Stimulated activated CD8-positive, alpha-beta memory T cell treated with anti-CD3 and anti-CD28 coated beads, Interleukin-15, amount 100 ng/mL, for 24 hours (primary cell): Measurements from ENCODE around the gene COL6A5.
"Not testable (repeated sequence)": the region's sequence is repeated elsewhere in the genome, so short reads cannot be mapped to it uniquely, and the experiment has no call there.

Experiments used
- DNase-seq: peaks from one replicate; pipeline ENCODE4 v3.0.0-alpha.2; 2020; ENCODE audit warnings: low read depth

The COL6A5 gene, protein sequence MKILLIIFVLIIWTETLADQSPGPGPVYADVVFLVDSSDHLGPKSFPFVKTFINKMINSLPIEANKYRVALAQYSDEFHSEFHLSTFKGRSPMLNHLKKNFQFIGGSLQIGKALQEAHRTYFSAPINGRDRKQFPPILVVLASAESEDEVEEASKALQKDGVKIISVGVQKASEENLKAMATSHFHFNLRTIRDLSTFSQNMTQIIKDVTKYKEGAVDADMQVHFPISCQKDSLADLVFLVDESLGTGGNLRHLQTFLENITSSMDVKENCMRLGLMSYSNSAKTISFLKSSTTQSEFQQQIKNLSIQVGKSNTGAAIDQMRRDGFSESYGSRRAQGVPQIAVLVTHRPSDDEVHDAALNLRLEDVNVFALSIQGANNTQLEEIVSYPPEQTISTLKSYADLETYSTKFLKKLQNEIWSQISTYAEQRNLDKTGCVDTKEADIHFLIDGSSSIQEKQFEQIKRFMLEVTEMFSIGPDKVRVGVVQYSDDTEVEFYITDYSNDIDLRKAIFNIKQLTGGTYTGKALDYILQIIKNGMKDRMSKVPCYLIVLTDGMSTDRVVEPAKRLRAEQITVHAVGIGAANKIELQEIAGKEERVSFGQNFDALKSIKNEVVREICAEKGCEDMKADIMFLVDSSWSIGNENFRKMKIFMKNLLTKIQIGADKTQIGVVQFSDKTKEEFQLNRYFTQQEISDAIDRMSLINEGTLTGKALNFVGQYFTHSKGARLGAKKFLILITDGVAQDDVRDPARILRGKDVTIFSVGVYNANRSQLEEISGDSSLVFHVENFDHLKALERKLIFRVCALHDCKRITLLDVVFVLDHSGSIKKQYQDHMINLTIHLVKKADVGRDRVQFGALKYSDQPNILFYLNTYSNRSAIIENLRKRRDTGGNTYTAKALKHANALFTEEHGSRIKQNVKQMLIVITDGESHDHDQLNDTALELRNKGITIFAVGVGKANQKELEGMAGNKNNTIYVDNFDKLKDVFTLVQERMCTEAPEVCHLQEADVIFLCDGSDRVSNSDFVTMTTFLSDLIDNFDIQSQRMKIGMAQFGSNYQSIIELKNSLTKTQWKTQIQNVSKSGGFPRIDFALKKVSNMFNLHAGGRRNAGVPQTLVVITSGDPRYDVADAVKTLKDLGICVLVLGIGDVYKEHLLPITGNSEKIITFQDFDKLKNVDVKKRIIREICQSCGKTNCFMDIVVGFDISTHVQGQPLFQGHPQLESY (N-terminal part only)

DNA sequence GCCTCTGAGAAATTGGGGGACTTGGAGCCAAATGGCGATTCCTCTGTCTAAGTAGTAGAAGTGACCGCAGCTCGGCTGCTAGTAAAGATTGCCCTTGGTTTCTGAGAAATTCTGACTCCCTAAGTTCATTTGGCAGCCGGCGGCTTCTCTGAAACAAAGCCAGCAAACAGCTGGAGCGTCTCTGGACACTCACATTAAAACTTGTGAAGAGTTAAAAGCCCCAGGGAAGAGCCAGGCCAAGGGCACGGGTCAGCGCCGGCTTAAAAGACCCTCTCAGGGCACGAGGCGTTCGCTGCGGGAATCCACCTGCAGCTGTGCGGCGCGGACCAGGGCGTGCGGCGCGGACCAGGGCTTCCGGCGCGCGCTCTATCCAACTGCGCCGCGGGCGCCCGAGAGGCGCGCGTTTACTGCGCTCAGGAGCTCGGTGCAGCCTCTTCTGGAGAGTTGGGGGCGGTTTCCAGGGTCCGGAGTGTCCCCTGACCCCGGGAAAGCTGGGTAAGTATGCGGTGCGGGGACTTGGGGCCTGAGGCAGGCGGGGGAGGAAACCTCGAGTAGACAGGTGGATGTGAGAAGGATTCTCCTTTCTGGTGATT, at the start of gene COL6A5:
Gene COL6A5 (plus strand): TSS at position 186 of the 593 bp plus-strand sequence. CDS start 27,967 bp downstream, outside the sequence.
- no peak for DNase-seq

DNA sequence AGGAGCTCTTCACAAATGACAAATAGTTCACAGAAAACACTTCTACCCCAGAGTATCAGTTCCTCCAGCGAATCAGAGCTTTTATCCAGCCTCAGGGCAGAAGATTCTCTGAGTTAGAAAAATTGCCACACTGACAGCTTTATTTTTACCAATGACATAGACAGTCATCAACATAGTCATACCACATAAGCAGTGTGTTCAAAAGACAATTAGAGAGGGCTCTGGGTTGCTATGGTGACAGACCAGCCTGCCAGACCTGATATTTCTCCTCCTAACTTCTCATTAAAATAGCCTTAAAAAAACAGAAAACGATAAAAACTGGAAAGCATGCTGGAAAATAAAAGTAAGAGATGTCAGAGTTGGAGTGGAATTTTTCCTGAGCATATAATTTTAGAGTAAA, 45.9 kb upstream of the COL6A5 start:
- no peak for DNase-seq

DNA sequence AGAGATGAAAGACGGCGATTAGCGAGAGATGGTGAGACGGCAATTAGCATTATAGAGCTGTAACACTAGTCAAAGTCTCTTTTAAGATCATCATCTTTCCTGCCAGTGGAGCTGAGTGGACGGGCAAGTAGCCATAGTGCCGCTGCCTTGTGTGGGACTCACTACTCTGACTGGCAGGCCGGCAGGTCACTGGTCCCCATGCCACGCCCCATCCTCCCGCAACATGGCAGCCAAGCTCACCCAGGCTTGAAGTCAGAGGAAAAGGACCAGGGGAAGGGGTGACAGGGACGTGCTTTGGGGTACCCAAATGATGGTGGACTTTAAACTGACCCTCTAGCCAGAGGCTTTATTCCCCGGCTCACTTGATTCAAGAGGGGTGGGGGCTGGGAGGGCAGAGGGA, 44.6 kb upstream of the COL6A5 start:
- DNase-seq: no peak

DNA sequence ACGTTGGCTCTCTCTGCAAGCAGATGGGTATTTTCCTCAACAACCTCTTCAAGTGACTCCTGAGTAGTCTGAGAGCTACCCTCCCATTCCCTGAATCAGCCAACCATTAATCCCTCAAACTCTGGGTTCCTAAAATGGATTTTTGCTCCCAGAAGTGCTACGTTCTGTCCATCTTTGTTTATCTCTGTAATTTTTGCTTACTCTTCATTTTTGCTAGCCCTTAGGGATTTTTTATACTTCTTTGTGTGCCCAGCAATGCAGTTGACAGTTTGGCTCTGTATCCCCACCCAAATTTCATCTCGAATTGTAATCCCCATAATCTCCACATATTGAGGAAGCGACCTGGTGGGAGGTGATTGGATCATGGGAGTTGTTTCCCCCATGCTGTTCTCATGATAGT, 35.4 kb upstream of the COL6A5 start:
- DNase-seq: no peak

DNA sequence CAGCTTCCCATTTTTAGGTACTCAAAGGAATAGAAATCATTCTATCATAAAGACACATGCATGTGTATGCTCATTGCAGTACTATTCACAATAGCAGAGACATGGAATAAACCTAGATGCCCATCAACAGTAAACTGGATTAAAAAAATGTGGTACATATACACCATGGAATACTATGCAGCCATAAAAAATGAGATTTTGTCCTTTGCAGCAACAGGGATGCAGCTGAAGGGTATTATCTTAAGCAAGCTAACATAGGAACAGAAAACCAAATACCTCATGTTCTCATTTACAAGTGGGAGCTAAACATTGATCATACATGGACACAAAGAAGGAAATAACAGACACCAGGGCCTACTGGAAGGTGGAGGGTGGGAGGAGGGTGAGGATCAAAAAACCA, 33.1 kb upstream of the COL6A5 start:
- DNase-seq: no peak

DNA sequence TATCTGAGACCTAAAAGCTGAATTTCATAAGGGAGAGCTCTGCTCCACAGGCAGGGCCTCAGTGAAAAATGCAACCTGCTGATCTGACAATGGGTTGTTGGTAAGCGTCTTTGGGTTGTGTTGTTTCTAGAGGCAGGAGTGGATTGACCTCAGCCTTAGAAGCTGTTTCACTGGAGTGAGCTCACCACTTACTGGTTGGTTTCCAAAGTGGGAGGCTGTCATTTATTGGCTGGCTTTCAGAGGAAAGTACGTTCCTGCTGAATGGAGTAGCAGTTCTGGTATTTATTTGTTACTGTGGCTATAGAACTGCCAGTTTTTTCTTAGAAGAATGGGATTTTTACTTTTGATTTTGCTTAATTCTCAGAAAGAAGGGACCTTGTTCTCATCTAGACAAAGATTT, 29.3 kb upstream of the COL6A5 start:
- no peak for DNase-seq

DNA sequence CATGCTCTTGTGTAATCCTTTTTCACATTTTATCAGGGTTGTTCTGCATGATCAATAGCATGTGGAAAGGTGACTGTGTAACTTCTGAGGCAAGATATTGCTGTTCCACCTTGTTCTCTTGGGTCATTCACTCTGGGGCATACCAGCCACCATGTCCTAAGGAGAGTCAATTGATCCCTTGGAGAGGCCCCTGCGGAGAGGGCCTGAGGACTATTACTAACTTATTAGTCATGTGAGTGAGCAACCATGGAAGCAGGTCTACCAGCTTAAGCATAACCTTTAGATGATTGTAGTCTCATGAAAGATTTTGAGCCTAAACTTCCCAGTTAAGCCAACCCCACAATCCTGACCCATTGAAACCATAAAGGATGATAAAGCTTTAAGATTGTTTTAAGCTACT, 22.0 kb upstream of the COL6A5 start:
- DNase-seq: no peak

DNA sequence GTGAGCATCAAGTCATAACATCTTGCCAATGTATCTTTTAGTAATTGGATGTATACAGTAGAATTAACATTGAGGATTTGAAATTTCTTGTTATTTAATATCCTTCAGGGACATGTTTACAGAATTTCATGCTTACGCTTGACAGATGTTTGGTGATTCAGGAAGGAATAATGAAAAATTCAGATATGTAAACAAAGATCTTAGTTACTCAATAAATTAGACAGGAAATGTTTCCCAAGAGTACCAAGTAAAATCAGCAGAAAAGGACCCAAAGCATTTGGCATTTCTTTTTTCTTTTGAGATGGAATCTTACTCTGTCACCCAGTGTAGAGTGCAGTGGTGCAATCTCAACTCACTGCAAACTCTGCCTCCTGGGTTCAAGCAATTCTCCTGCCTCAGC, 4.7 kb upstream of the COL6A5 start:
- DNase-seq: no peak

DNA sequence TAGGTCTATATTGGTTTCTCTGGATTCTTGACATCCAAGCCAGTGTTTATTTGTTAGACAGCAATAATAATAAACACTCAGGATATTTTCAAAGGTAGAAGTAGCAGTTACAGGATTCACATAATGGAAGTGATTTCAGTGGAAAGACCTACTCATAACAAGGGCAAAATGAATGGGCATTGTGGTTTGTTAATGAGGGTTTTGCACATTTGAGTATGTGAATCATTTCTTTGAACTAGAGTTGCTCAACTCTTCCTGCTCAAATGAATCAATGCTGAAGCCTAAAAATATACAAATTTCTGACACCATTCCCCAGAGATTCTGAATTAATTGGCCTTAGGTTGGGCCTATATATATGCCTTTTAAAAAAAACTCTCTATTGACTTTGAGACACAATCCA, 4.1 kb upstream of the COL6A5 start:
- no peak for DNase-seq

DNA sequence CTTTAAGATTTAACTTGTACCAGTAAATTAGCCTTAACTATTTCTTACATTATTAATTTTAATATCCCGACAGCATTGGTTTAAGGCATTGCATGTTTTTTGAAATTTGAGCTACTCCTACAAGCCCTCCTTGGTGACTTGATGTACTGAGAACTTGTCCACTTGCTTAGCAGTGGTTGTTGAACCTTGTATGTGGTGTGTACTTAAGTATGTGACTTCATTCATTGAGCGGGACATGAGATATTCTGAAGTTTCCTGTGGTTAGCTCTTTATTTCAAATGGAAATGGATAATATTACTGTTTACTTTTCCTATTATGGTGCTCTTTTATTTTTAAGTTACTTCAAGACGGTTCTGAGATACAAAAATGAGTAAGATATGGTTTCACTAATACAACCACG, 3.6 kb upstream of the COL6A5 start:
- DNase-seq: no peak

DNA sequence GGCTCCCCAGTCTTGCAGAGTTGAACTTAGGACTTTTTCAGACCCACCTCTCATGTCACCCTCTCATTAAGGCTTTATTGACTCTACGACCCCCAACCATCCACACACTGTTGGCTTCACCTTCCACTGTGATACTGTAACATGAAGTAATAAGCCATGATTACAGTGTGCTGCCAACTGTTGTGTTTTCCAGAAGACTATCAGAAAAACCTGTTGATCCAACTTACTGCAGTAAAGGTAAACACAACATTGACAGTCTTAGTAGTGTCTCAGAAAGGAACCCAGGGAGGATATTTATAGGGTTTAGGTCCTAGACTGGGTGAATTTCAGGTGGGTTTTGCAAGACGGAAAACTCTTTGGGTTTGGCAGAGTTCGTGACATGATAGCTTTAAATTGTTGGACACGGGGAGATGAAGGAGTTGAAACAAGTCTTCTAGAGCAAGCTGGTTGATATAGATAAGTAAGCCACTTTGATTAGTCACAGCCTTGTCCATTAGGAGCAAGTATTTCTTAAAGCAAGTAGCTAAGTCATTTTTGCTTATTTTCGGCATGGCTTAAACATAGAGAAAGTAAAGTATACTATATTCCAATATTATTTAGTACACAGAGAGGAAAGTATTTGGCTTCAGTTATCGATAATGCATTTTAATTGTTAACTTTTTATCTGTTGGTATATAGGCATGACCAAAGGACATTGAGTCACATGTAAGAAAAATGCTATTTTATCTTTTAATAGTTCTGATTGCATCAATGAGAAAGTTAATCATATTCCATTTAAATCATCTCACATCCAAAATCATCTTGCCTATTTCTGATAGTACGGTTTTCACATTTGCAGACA, 2.4 kb upstream of the COL6A5 start:
- DNase-seq: no peak

DNA sequence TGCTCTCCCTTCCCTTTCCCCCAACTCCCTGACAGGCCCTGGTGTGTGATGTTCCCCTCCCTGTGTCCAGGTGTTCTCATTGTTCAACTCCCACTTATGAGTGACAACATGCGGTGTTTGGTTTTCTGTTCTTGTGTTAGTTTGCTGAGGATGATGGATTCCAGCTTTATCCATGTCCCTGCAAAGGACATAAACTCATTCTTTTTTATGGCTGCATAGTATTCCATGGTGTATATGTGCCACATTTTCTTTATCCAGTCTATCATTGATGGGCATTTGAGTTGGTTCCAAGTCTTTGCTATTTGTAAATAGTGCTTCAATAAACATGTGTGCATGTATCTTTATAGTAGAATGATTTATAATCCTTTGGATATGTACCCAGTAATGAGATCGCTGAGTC, 2.8 kb downstream of the COL6A5 start:
- not testable (repeated sequence) for DNase-seq

DNA sequence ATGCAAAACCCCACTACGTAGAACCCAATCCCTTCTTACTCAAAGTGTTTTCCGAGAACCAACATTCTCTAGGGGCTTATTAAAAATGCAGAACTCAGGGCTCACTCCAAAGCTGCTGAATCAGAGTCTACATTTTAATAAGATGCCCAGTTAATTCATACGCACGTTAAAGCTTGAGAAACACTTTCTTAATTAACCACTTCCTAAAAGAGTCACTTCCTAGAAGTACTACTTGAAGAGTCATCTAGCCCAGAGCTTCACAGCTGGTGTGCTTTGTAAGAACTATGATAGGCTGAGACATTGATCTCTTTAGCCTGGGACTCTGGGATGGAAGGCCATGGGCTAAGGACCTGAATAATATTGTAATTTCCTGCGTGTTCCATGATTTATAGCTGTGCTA, 9.0 kb downstream of the COL6A5 start:
- no peak for DNase-seq

DNA sequence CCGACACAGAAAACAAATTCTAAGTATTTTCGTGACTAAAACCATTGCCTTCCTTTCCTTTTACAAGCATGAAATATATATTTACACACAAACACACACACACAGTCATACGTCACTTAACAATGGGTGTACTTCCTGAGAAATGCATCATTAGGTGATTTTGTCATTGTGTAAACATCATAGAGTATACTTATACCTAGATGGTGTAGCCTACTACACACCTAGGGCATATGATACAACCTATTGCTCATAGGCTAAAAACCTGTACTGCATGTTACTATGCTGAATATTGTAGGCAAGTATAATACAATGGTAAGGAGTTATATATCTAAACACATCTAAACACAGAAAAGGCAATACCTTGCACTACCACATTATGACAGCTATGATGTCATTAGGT, 28.6 kb downstream of the COL6A5 start:
- no peak for DNase-seq

DNA sequence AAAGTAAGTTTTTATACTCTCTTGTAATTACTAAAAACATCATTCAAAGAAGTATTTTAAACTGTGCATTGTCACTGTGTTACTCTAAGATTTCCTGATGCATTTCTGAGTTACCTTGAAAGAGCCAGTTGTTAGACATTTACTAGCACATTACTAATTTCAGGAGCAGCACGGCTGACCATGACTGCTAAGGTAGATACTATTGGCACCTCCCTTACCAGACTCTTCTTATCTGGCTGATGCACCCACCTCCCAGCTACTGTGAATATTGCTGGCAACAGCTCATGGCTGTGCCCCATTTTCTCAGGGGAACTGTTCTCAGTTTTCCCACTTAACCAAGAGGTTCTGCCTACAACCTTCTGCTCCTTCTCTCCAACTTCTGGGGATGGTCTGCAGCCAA, 29.4 kb downstream of the COL6A5 start:
- no peak for DNase-seq

DNA sequence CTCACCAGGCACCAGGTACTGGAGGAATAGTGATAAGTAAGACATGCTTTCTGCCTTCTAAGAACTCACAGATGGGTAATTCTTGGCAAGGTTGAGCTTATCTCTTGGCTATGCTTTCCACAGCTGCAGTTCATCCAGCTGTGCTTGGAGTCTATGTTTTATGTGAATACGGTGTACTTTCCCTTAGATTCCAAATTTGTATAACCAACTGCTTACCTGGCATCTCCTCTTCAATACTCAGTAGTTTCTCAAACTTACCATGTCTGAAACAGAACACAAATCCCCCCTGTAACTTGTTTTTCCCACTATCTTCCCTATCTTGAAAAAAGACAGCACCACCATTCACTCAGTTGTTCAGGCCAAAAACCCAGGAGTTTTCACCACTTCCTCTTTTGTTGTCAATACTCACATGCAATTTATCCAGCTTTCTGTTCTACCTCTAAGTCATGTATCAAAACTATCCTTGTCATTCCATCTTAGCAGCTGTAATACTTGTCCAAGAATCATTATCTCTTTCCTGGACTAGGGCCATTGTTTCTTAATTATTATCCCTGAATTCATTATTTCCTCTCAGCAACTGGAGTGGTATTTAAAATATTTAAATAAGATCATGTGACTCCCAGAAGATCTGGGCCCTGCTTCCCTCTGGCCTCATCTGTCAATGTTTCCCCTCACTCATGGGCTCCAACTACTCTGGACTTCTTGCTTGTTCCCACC, 32.6 kb downstream of the COL6A5 start:
- DNase-seq: no peak

DNA sequence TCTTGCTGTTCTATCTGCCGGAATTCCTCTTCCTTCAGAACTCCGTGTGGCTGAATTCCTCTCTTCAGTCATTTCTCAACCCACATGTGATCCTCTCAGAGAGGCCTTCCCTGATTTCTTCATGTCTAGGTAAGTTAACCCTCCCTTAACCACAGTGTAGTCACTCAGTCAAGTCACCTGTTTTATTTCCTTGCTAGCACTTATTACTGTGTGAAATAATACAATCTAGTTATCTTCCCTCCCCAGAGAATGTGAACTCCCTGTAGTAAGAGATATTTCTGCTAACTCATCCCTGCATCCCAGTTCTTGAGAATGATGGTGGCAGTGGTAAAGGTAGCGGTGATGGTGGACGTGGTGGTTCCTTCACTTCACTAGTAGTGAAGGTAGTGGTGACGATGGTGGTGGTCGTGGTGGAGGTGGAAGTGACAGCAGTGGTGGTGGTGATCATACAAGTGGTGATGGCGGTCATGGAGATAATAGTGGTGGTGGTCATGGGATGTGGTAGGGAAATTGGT, 33.3 kb downstream of the COL6A5 start:
- DNase-seq: no peak

DNA sequence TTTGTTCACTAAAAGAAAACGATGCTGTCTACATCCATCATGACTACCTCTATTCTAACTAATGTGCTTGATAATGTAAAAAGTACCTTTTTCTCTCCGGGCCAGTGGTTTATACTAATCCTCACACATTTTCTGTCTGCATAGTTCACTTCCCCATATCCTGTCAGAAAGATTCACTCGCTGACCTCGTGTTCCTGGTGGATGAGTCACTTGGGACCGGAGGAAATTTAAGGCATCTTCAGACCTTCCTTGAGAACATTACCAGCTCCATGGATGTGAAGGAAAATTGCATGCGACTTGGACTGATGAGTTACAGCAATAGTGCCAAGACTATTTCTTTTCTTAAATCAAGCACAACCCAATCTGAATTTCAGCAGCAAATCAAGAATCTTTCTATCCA, 33.8 kb downstream of the COL6A5 start:
- DNase-seq: no peak

DNA sequence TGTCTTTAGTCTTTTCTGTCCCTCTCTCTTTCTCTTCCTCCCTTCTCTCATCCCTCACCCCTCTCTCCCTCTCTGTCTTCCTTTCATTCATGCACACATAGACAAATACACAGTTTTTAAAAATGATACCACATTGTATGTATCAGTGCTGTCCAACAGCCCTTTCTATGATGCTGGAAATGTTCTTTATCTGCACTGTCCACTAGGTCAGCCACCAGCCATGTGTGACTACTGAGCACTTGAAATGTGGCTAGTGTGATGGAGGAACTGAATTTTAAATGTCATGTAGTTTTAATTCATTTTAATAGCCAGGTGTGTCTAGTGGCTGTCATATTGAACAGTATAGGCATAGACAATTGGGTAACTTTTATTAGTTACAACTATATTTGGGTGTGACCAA, 34.9 kb downstream of the COL6A5 start:
- DNase-seq: no peak

DNA sequence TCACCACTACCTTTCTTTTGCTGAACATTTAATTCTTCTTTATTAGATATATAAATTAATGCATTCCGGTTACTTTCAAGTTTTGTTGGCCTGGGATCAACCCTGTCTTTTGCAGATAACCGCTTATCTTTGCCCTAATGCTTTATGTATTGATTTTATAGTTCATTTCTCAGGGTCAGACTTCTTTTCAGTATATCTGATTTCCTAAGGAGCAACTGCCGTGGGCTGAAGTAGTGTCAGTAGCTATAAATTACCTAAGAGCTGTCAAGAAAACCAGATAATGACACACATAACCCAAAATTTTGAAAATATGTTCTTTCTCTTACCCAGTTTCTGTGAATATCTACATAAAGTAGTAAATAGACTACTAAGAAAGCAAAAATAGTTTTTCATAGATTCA, 38.0 kb downstream of the COL6A5 start:
- DNase-seq: no peak
